IPS-15b (cell line): ENCODE data around the gene SRF.
A peak's percentile ranks its signal among the peaks of the same experiment; 100 is the strongest.

Source experiments
- H3K27me3 ChIP-seq: one replicate; pipeline ENCODE4 v1.6.1; 2013; ENCODE audit warnings: low read length; ENCODE audit not compliant: control insufficient read depth, insufficient read depth
- H3K36me3 ChIP-seq: one replicate; pipeline ENCODE4 v1.6.1; 2013; ENCODE audit warnings: low read length; ENCODE audit not compliant: control insufficient read depth, insufficient read depth
- H3K4me1 ChIP-seq: one replicate; pipeline ENCODE4 v1.6.1; 2013; ENCODE audit warnings: mild to moderate bottlenecking, low read length; ENCODE audit not compliant: control insufficient read depth, insufficient read depth
- H3K4me3 ChIP-seq: one replicate; pipeline ENCODE4 v1.5.1; 2013; ENCODE audit warnings: low read depth, low read length
- H3K9ac ChIP-seq: one replicate; pipeline ENCODE4 v1.6.1; 2013; ENCODE audit warnings: low read depth, mild to moderate bottlenecking, low read length
- H3K9me3 ChIP-seq: one replicate; pipeline ENCODE4 v1.6.1; 2013; ENCODE audit warnings: mild to moderate bottlenecking, low read length; ENCODE audit not compliant: control insufficient read depth, insufficient read depth

Gene SRF

DNA sequence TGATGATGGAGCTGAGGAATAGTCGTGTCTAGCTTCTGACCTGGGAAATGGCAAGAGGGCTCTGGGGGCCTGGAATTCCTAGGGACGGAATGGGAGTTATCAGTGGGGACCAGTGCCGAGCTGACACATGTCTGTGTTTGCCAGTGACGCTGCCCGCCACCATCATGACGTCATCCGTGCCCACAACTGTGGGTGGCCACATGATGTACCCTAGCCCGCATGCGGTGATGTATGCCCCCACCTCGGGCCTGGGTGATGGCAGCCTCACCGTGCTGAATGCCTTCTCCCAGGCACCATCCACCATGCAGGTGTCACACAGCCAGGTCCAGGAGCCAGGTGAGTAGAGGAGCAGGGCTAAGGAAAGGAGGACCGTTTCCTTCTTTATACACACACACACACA is 7.1 kb downstream of the SRF start:
- peaks cover 2% of the 10 kb centered on the region for H3K27me3 ChIP-seq
- H3K4me3 ChIP-seq: no peak overlapping the region
- H3K9ac ChIP-seq: no peak overlapping the region
- H3K36me3 ChIP-seq: peaks cover 29% of the 10 kb centered on the region
- no peaks in the 10 kb centered on the region for H3K9me3 ChIP-seq
- H3K4me1 ChIP-seq: peaks cover 13% of the 10 kb centered on the region

DNA sequence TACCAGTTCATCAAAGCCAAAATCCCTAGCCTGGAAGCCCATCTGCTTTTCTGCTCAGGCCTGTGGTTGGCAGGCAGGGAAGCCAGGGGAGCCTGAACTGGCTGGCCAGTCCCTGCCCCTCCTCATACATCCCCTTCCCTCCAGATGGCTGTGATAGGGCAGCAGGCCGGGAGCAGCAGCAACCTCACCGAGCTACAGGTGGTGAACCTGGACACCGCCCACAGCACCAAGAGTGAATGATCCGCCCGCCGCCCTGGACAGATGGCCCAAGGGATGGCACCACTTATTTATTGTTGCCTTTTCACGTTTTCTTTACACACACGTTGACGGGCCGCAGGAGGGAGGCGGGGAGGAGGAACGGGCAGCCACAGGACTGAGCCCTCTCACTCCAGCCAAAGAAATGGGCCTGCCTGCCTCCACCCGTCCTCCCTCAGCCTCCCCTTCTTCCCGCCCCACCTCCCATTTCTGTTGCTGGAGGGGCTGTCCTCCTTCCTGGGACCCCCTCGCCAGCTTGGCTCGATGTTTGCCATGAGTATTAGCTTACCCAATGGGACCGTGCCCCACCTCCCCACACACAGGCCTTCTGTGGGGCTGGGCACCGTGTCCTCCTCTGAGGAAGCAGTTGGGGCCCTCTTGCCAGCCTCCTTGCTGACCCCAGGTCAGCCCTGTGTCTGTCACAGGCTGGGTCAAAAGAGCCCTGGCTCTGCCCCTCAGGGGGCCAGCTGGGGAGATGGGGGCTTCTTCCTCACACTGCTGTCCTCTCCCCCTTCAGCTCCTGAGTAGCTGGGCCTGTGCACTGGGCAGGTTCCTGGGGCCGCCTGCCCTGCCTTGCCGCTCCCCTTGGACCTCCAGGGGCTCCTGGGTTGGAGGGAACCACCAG is 8.1 kb downstream of the SRF start:
- Histone ChIP-seq H3K9ac (no peak overlapping the region), H3K4me1 (peaks cover 8% of the 10 kb centered on the region), H3K4me3 (no peak overlapping the region), H3K27me3 (no peaks in the 10 kb centered on the region), H3K36me3 (peaks cover 30% of the 10 kb centered on the region), H3K9me3 (no peaks in the 10 kb centered on the region)

DNA sequence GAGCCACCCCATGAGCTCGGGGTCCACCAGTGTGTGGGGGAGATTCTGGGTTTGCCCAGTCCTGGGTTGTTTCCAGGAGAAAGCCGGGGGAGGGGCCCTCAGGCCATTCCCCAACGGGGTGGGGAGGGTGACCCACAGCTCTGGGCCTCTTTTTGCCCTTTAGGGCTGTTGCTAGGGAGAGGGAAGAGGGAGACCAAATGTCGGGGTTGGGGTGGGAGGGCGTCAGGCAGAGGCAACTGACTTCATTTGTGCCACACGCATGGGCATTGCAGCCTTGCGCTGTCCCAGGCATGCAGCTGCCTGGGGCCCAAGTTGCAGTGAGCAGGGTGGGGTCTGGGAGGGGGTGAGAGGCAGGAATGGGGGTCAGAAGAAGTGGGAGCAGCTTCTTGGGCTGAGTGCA is 9.0 kb downstream of the SRF start:
- Histone ChIP-seq H3K4me3 (no peak overlapping the region), H3K36me3 (peaks cover 36% of the 10 kb centered on the region), H3K4me1 (peaks cover 4% of the 10 kb centered on the region), H3K9me3 (no peaks in the 10 kb centered on the region), H3K9ac (no peak overlapping the region), H3K27me3 (no peaks in the 10 kb centered on the region)

DNA sequence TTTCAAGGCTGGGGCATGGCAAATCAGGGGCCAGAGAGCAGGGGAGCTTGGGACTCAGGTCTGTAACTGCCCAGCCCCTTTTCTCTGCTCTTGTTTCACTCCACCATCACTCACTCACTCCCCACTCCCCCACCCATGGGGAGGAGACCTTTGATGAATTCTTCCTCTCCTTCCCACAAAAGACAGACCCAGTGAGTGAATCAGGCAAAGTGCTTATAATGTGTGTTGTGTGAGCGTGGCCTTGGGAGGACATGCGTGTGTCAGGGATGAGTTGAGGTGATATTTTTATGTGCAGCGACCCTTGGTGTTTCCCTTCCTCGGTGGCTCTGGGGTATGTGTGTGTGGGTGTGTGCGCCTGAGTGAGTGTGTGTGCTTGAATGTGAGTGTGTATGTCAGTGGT is 9.9 kb downstream of the SRF start:
- Histone ChIP-seq H3K36me3 (peaks cover 29% of the 10 kb centered on the region), H3K9ac (no peak overlapping the region), H3K27me3 (no peaks in the 10 kb centered on the region), H3K4me3 (peak overlapping the region; percentile 84), H3K9me3 (no peaks in the 10 kb centered on the region), H3K4me1 (peaks cover 3% of the 10 kb centered on the region)

DNA sequence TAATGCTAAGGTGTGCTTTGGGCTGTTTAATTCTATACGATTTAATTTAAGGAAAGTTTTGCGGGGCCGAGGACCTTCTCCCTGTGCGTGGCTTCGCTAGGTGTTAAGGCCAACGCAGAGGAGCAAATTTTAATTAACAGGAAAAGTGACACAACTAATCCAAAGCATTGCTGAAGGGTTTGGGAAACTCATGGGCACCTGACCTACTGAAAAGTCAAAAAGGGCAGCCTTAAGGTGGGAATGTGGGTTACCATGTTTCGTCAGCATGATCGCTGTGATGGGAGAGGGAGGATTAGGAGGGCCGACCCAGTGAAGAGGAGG is 10.5 kb downstream of the SRF start:
- Histone ChIP-seq H3K9ac (peak overlapping the region; percentile 73), H3K9me3 (no peaks in the 10 kb centered on the region), H3K36me3 (peaks cover 25% of the 10 kb centered on the region), H3K4me3 (peak overlapping the region; percentile 84), H3K4me1 (peaks cover 3% of the 10 kb centered on the region), H3K27me3 (no peaks in the 10 kb centered on the region)

DNA sequence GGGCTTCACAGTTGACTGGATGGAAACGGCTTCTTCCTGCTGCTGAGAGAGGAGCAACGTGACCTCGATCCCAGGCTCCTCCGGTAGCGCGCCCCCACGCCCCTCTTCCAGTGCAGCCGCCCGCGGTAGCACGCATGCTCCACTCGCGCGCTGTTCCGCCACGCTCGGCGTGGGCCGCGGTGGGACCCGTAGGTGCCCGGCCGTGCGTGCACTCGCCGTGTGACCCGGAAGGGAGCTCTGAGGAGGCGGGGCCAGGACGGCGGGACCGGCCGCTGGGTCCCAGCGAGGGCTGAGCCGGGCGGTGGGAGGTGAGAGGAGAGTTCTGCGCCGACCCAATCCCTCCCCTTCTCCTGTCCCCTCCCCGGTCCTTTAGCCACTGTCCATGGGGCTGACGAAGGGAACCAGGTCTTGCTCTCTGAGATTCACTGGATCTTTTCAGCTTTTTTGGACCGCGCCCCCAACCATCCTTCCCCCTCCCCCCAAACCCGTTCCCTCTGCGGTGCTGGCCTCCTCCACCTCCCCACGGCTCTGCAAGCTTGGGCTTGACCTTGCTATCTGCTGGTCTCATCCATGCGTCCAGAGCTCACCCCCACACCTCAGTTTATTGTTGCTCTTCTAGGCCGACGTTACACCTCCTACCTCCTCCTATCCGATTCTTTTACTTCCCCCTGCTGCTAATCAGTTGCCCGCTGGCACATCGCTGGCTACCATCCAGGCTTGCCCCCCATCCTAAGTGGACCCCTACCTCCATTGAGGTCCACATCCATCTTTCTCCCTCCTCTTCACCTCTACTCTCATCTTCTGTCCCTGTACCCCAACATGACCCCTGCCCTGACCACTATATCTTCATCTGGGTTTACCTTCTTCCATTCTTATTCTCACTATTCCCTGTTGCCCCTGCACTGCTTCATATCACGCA is 11.1 kb downstream of the SRF start, which contains the start of gene CUL9:
TSS of gene CUL9 (plus strand) at position 255 of the 919 bp plus-strand sequence. CDS start 2,115 bp downstream, outside the sequence.
- H3K4me1 ChIP-seq: peaks cover 3% of the 10 kb centered on the region
- no peaks in the 10 kb centered on the region for H3K9me3 ChIP-seq
- no peaks in the 10 kb centered on the region for H3K27me3 ChIP-seq
- peak within 1 kb of the TSS; percentile 73 for H3K9ac ChIP-seq
- H3K36me3 ChIP-seq: peaks cover 28% of the 10 kb centered on the region
- peak within 1 kb of the TSS; percentile 84 for H3K4me3 ChIP-seq

DNA sequence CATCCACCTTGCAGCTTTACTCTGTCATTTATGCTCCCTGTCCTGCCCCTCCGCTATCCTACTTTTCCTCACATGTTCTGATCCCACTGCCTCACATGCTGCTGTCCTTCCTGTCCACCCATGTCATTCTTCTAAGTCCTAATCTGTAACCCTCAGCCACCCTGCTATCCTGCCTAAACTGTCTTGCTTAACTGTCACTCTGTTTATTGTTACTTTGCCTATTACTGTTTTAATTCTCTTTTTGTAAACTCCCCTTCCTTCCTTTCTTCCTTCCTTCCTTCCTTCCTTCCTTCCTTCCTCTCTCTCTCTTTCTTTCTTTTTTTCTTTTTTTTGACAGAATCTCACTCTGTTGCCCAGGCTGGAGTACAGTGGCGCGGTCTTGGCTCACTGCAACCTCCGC is 12.4 kb downstream of the SRF start:
- Histone ChIP-seq H3K36me3 (peaks cover 22% of the 10 kb centered on the region), H3K9ac (no peak overlapping the region), H3K4me1 (peaks cover 3% of the 10 kb centered on the region), H3K4me3 (no peak overlapping the region), H3K9me3 (no peaks in the 10 kb centered on the region), H3K27me3 (no peaks in the 10 kb centered on the region)

DNA sequence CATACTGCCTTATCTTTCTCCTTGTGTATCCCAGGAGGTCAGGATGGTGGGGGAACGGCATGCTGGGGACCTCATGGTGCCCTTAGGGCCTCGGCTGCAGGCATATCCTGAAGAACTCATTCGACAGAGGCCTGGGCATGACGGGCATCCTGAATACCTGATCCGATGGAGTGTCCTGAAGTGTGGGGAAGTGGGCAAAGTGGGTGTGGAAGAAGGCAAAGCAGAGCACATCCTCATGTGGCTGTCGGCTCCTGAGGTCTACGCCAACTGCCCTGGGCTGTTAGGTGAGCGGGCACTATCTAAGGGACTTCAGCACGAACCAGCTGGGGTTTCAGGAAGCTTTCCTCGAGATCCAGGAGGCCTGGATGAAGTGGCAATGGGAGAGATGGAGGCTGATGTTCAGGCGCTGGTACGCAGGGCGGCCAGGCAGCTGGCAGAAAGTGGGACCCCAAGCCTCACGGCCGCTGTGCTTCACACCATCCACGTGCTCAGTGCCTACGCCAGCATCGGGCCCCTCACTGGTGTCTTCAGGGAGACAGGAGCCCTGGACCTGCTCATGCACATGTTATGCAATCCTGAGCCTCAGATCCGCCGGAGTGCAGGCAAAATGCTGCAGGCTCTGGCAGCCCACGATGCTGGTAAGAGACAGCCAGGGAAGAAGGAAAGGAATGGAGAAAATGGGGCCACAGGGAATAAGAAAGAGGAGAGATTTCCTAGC is 13.4 kb downstream of the SRF start:
- Histone ChIP-seq H3K27me3 (no peaks in the 10 kb centered on the region), H3K36me3 (peaks cover 12% of the 10 kb centered on the region), H3K9ac (no peak overlapping the region), H3K4me3 (no peak overlapping the region), H3K9me3 (no peaks in the 10 kb centered on the region), H3K4me1 (peaks cover 3% of the 10 kb centered on the region)

DNA sequence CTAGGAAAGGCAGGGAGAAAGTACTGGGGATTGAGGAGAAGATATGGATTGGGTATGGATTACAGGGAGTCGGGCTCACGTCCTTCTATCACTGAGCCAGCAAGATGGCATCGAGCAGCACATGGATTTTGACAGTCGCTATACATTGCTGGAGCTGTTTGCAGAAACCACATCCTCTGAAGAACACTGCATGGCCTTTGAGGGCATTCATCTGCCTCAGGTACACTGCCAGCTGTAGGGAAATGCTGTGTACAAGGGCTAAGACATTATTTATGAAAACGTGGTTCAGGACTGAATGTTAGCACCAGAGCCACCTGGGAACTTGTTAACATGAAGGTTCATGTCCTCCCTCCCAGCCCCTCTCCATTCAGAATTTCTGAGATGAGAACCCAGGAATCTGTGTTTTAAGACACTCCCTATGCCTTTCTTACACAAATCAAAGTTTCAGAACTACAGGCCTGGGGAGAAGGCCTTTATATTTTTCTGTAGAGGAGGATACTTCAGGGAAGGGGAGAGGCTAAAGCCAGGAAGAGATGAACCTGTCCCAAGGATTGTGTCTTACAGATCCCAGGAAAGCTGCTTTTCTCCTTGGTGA is 14.4 kb downstream of the SRF start:
- H3K4me3 ChIP-seq: no peak overlapping the region
- no peaks in the 10 kb centered on the region for H3K9me3 ChIP-seq
- no peaks in the 10 kb centered on the region for H3K27me3 ChIP-seq
- peaks cover 3% of the 10 kb centered on the region for H3K4me1 ChIP-seq
- peaks cover 12% of the 10 kb centered on the region for H3K36me3 ChIP-seq
- H3K9ac ChIP-seq: no peak overlapping the region

DNA sequence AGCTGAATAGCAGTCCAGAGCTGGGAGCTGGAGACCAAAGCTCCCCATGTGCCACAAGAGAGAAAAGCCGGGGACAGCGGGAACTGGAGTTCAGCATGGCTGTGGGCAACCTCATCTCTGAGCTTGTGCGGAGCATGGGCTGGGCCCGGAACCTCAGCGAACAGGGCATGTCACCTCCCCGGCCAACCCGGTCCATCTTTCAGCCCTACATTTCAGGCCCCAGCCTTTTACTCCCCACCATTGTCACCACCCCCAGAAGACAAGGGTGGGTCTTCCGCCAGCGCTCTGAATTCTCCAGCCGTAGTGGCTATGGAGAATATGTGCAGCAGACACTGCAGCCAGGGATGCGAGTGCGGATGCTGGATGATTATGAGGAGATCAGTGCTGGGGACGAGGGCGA is 14.9 kb downstream of the SRF start:
- no peak overlapping the region for H3K4me3 ChIP-seq
- no peaks in the 10 kb centered on the region for H3K9me3 ChIP-seq
- H3K4me1 ChIP-seq: peaks cover 3% of the 10 kb centered on the region
- H3K36me3 ChIP-seq: peaks cover 12% of the 10 kb centered on the region
- no peaks in the 10 kb centered on the region for H3K27me3 ChIP-seq
- no peak overlapping the region for H3K9ac ChIP-seq

DNA sequence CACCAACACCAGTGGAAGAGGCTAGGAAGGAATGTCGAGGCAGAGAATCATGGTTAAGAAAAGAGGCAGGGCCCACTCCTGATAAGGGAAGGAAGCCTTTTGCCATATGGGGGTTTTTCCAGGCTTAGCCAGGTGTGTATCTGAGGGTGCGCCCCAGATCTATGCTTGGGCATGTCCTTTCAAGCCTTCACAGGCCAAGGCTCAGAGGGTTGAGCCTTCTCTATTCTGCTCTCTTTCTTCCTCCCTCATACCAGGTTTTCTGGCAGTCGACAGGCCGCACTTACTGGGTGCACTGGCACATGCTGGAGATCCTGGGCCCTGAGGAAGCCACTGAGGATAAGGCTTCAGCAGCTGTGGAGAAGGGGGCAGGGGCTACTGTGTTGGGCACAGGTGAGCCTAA is 15.6 kb downstream of the SRF start:
- Histone ChIP-seq H3K4me3 (no peak overlapping the region), H3K27me3 (no peaks in the 10 kb centered on the region), H3K9ac (no peak overlapping the region), H3K4me1 (no peaks in the 10 kb centered on the region), H3K36me3 (peaks cover 12% of the 10 kb centered on the region), H3K9me3 (no peaks in the 10 kb centered on the region)
